WERI-Rb-1 (cell line): Measurements from ENCODE around the gene SSBP3.
"Not testable (repeated sequence)": the region's sequence is repeated elsewhere in the genome, so short reads cannot be mapped to it uniquely, and the experiment has no call there.

Source experiments
- DNase-seq: peaks from one replicate; pipeline ENCODE4 v3.0.0-alpha.2; 2020
- H3K27ac ChIP-seq: fragments of 250-450 bp; sonication (Bioruptor Pico); 2 replicates; pipeline ENCODE4 v1.5.1; 2020; ENCODE audit warnings: mild to moderate bottlenecking, moderate library complexity
- H3K27me3 ChIP-seq: fragments of 250-450 bp; sonication (Bioruptor Pico); 2 replicates; pipeline ENCODE4 v1.5.1; 2021; ENCODE audit warnings: mild to moderate bottlenecking, low read depth, moderate library complexity; ENCODE audit not compliant: insufficient read depth, severe bottlenecking
- H3K36me3 ChIP-seq: fragments of 250-450 bp; sonication (Bioruptor Pico); 2 replicates; pipeline ENCODE4 v1.5.1; 2020; ENCODE audit warnings: mild to moderate bottlenecking, moderate library complexity
- H3K4me3 ChIP-seq: 2 replicates; pipeline ENCODE4 v1.5.1; 2011; ENCODE audit warnings: low read depth, mild to moderate bottlenecking, control low read depth, low read length
- H3K9me3 ChIP-seq: fragments of 250-450 bp; sonication (Bioruptor Pico); 2 replicates; pipeline ENCODE4 v1.5.1; 2021; ENCODE audit warnings: mild to moderate bottlenecking, moderate library complexity; ENCODE audit not compliant: severe bottlenecking
- TF ChIP-seq, protein P1 (sequence below): IDR thresholded peaks from 2 replicates; pipeline ENCODE4 v1.5.1; 2011; ENCODE audit warnings: low read depth, mild to moderate bottlenecking, control low read depth, inconsistent platforms, low read length

Gene SSBP3

DNA sequence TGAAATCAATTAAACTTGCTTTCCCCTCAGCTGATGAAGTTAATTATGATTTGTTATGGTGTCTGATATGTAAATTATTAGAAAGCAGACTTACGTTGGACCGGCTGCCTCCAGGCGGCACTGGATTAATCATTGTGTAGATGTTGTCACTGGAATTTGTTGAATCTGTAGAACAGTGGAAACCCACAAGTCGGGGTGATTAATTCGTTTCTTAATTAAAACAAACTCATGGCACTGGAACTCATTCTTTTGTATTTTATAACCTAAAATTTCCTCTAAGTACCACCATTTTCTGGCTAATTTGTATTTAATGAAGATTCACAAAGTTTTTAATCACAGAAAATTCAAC, 167.2 kb downstream of the SSBP3 start:
- H3K4me3 ChIP-seq: no peak overlapping the region
- H3K36me3 ChIP-seq: peaks cover 73% of the 10 kb centered on the region
- H3K9me3 ChIP-seq: no peaks in the 10 kb centered on the region
- TF ChIP-seq, protein P1, sequence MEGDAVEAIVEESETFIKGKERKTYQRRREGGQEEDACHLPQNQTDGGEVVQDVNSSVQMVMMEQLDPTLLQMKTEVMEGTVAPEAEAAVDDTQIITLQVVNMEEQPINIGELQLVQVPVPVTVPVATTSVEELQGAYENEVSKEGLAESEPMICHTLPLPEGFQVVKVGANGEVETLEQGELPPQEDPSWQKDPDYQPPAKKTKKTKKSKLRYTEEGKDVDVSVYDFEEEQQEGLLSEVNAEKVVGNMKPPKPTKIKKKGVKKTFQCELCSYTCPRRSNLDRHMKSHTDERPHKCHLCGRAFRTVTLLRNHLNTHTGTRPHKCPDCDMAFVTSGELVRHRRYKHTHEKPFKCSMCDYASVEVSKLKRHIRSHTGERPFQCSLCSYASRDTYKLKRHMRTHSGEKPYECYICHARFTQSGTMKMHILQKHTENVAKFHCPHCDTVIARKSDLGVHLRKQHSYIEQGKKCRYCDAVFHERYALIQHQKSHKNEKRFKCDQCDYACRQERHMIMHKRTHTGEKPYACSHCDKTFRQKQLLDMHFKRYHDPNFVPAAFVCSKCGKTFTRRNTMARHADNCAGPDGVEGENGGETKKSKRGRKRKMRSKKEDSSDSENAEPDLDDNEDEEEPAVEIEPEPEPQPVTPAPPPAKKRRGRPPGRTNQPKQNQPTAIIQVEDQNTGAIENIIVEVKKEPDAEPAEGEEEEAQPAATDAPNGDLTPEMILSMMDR: no peak
- H3K27me3 ChIP-seq: no peaks in the 10 kb centered on the region
- no peak for DNase-seq
- H3K27ac ChIP-seq: no peak overlapping the region

DNA sequence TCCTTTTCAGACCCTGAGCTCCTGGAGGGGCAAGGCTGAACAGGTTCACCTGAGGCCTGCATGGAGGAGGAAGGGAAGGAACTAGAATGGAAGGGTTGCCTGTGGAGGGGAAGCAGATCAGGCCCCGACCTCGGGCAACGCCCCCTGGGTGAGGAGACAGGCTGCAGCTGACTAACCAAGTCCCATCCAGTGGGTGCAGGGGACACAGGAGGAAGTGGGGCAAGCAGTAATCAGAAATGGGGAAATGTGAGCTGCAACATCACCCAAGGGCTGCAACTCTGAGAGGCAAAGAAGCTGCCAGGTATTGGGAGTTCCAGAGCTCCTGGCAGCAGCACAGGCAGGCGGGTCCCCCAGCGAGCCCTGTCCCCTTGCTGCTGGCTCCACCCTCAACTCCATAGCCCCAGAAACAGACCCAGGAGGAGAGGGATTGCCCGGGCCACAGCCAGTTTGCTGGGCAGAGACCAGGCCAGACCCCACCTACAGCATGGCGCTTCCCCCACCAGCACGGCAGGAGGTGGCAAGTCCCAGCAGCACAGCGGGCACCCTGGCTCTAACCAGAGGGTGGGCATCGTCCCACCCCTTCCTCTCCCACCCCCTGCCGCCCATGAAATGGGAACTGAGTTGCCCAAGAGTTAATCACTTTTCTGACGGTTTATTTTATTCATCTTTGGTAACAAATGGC, 167.7 kb downstream of the SSBP3 start:
- peaks cover 68% of the 10 kb centered on the region for H3K36me3 ChIP-seq
- TF ChIP-seq, protein P1: no peak
- no peak for DNase-seq
- H3K9me3 ChIP-seq: no peaks in the 10 kb centered on the region
- no peak overlapping the region for H3K4me3 ChIP-seq
- H3K27me3 ChIP-seq: no peaks in the 10 kb centered on the region
- no peak overlapping the region for H3K27ac ChIP-seq

DNA sequence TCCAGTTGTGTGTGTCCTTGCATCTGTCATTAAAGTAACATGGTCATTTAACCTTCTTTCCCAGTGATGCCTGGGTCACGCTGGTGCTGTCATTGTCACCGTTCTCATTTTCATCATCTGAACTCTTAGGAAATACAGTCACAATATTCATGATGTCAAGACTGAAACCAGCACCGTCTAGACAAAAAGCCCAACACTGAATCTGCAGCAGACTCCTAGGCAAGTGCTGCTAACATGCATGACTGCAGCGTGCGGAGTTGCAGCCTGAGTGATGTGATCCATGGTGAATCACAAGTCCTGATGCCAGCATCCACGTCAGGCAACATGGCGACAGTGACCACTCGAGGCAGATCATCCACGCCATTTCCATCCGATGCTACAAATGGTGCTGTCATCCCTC, 168.6 kb downstream of the SSBP3 start:
- no peaks in the 10 kb centered on the region for H3K9me3 ChIP-seq
- no peaks in the 10 kb centered on the region for H3K27me3 ChIP-seq
- no peak overlapping the region for H3K4me3 ChIP-seq
- DNase-seq: no peak
- no peak overlapping the region for H3K27ac ChIP-seq
- peaks cover 59% of the 10 kb centered on the region for H3K36me3 ChIP-seq
- TF ChIP-seq, protein P1: no peak

DNA sequence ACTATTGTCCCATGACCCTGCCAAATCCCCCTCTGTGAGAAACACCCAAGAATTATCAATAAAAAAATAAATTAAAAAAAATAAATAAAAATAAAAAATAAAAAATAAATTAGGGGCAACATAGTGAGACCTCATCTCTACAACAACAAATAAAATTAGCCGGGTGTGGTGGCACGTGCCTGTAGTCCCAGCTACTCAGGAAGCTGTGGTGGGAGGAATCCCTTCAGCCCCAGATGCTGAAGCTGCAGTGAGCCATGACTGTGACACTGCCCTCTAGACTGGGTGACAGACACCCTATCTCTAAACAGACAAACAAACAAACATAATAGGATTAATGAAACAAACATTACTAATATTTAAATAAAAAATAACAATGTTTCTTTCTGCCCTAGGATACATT, 171.9 kb downstream of the SSBP3 start:
- no peak overlapping the region for H3K4me3 ChIP-seq
- TF ChIP-seq, protein P1: no peak
- H3K27me3 ChIP-seq: no peaks in the 10 kb centered on the region
- no peaks in the 10 kb centered on the region for H3K9me3 ChIP-seq
- H3K27ac ChIP-seq: peak overlapping the region; percentile 84
- no peak for DNase-seq
- peaks cover 65% of the 10 kb centered on the region for H3K36me3 ChIP-seq

DNA sequence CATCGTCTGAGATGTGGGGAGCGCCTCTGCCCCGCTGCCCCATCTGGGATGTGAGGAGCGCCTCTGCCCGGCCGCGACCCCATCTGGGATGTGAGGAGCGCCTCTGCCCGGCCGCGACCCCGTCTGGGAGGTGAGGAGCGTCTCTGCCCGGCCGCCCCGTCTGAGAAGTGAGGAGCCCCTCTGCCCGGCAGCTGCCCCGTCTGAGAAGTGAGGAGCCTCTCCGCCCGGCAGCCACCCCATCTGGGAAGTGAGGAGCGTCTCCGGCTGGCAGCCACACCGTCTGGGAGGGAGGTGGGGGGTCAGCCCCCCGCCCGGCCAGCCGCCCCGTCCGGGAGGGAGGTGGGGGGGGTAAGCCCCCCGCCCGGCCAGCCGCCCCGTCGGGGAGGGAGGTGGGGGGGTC, 173.0 kb downstream of the SSBP3 start:
- not testable (repeated sequence) for H3K27me3 ChIP-seq, H3K27ac ChIP-seq, H3K4me3 ChIP-seq, H3K9me3 ChIP-seq, DNase-seq
- peaks cover 65% of the 10 kb centered on the region for H3K36me3 ChIP-seq

DNA sequence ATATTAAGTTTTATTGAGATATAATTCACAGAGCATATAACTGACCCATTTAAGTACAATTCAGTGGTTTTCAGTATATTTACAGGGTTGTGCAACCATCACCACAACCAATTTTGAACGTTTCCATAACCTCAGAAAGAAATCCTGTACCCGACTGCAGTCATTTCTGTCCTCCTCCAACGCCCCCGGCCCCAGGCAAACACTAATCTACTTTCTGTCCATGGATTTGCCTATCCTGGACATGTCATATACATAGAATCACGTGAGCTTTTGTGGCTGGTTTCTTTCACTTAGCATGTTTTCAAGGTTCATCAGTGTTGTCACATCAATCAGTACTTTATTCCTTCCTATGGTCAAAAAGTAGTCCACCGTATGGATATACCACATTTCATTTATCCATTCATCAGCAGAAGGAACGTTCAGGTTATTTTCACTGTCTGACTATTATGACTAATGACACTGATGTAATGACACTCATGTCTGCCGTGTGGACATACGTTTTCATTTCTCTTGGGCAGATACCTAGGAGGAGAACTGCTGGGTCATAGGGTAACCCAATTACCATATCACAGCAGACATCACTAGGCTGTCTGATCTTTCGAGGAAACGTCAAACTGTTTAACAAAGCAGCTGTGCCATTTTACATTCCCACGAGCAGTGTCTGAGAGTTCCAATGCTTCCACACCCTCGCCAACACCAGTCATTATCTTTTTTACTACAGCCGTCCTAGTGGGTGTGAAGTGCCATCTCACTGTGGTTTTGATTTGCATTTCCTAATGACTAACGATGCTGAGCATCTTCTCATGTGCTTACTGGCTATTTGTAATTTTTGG, 175.5 kb downstream of the SSBP3 start:
- no peaks in the 10 kb centered on the region for H3K9me3 ChIP-seq
- no peaks in the 10 kb centered on the region for H3K27me3 ChIP-seq
- TF ChIP-seq, protein P1: no peak
- peaks cover 59% of the 10 kb centered on the region for H3K36me3 ChIP-seq
- DNase-seq: no peak
- no peak overlapping the region for H3K4me3 ChIP-seq
- H3K27ac ChIP-seq: no peak overlapping the region
